Suprapubic skin (tissue), 4 donors: ENCODE results near the gene GPC4. TPM values are rescaled to one million over a fixed set of nuclear protein-coding genes. Genes with fewer than 3 reads are reported as not detected.

Experiments
- DNase-seq, 2 donors: peaks; one replicate each; pipeline ENCODE4 v3.0.0-alpha.2; 2019; ENCODE audit warnings: low spot score in 2 of 2
- H3K27ac ChIP-seq: fragments of 200-600 bp; sonication (generic); one replicate; pipeline ENCODE4 v1.5.1; 2019
- H3K27me3 ChIP-seq: fragments of 200-600 bp; sonication (generic); one replicate; pipeline ENCODE4 v1.5.1; 2019
- H3K36me3 ChIP-seq: fragments of 200-600 bp; sonication (generic); one replicate; pipeline ENCODE4 v1.5.1; 2019
- H3K4me1 ChIP-seq: fragments of 200-600 bp; sonication (generic); one replicate; pipeline ENCODE4 v1.5.1; 2019
- H3K4me3 ChIP-seq: fragments of 200-600 bp; sonication (generic); one replicate; pipeline ENCODE4 v1.5.1; 2019; ENCODE audit warnings: mild to moderate bottlenecking
- H3K9me3 ChIP-seq: fragments of 200-600 bp; sonication (generic); one replicate; pipeline ENCODE4 v1.5.1; 2019
- CTCF ChIP-seq, 2 donors: fragments of 200-600 bp in 1 of 2; fragments of 450-650 bp in 1 of 2; sonication (generic) in 1 of 2; IDR thresholded peaks; one replicate each; pipeline ENCODE4 v1.5.1; 2016 to 2019; ENCODE audit warnings: antibody characterized with exemption in 2 of 2, mild to moderate bottlenecking in 1 of 2, moderate library complexity in 1 of 2
- EP300 ChIP-seq: sonication (generic); formaldehyde crosslinking; IDR thresholded peaks from one replicate; pipeline ENCODE4 v1.6.1; 2017; ENCODE audit warnings: antibody characterized with exemption
- POLR2A ChIP-seq, 2 donors: fragments of 450-650 bp; IDR thresholded peaks; one replicate each; pipeline ENCODE4 v1.6.1; 2017; ENCODE audit warnings: antibody characterized with exemption in 2 of 2, mild to moderate bottlenecking in 2 of 2, moderate library complexity in 2 of 2
- POLR2AphosphoS5 ChIP-seq, 3 donors: sonication (generic); formaldehyde crosslinking; IDR thresholded peaks; one replicate each; pipeline ENCODE4 v1.6.1; 2017; ENCODE audit warnings: antibody characterized with exemption in 3 of 3
- WGBS: methylation state at CpG from one replicate; pipeline ENCODE4 v1.1.5; 2018; 5-methylcytosine and 5-hydroxymethylcytosine counted together
- total RNA-seq, 4 donors: library from RNA; depleted of rRNA; stranded (reverse); fragments of >200 nt; gene quantifications; one replicate each; pipeline ENCODE4 v1.1.0, GENCODE V29; 2016

GPC4 gene
- total RNA-seq, 4 donors from 2014 or later = 2.3 to 4.1 (median 3.1) TPM

- no peak for TF ChIP-seq POLR2A (IDR thresholded peaks at IDR 0.05)
- TF ChIP-seq EP300 = no peak
- TF ChIP-seq CTCF (IDR thresholded peaks at IDR 0.05) = no peak
- no peak for TF ChIP-seq POLR2AphosphoS5 (IDR thresholded peaks at IDR 0.05)
- no peak overlapping the region for H3K4me3 ChIP-seq
- H3K9me3 ChIP-seq = no peaks in the 10 kb centered on the region
- H3K27ac ChIP-seq = no peak overlapping the region
- no peaks in the 10 kb centered on the region for H3K27me3 ChIP-seq
- 70% methylated on average over 2 of the region's 2 CpGs for WGBS
- H3K36me3 ChIP-seq = no peaks in the 10 kb centered on the region
- peaks cover 3% of the 10 kb centered on the region for H3K4me1 ChIP-seq
- no peak for DNase-seq
These were observed 41.8 kb downstream of the GPC4 start for GRCh38 chrX:133373386-133374079.

- Histone ChIP-seq H3K9me3 (no peaks in the 10 kb centered on the region), H3K27me3 (no peaks in the 10 kb centered on the region), H3K4me1 (no peaks in the 10 kb centered on the region), H3K27ac (no peak overlapping the region), H3K4me3 (no peak overlapping the region), H3K36me3 (no peaks in the 10 kb centered on the region)
- DNase-seq = no peak
- 85% methylated on average over 3 of the region's 3 CpGs for WGBS
- no peak for TF ChIP-seq EP300
- TF ChIP-seq POLR2AphosphoS5 (IDR thresholded peaks at IDR 0.05) = no peak
- no peak for TF ChIP-seq CTCF (IDR thresholded peaks at IDR 0.05)
- no peak for TF ChIP-seq POLR2A (IDR thresholded peaks at IDR 0.05)
These were observed 44.5 kb downstream of the GPC4 start for GRCh38 chrX:133370696-133371275.

- WGBS = 75% methylated on average over 2 of the region's 2 CpGs
- H3K9me3 ChIP-seq = no peaks in the 10 kb centered on the region
- no peak for TF ChIP-seq POLR2A (IDR thresholded peaks at IDR 0.05)
These were observed 46.2 kb downstream of the GPC4 start for GRCh38 chrX:133369065-133369464.

GRCh38 chrX:133366735-133367134, 48.6 kb downstream of the GPC4 start:
- no peak for DNase-seq
- Histone ChIP-seq H3K27me3 (no peaks in the 10 kb centered on the region), H3K27ac (no peak overlapping the region), H3K4me3 (no peak overlapping the region), H3K36me3 (no peaks in the 10 kb centered on the region), H3K9me3 (no peaks in the 10 kb centered on the region), H3K4me1 (no peaks in the 10 kb centered on the region)
- TF ChIP-seq EP300 = no peak
- TF ChIP-seq CTCF (IDR thresholded peaks at IDR 0.05) = no peak
- TF ChIP-seq POLR2AphosphoS5 (IDR thresholded peaks at IDR 0.05) = no peak
- TF ChIP-seq POLR2A (IDR thresholded peaks at IDR 0.05) = no peak

More at GRCh38 chrX:133369065-133369464, 46.2 kb downstream of the GPC4 start:
- no peaks in the 10 kb centered on the region for H3K36me3 ChIP-seq
- H3K27ac ChIP-seq = no peak overlapping the region
- no peak overlapping the region for H3K4me3 ChIP-seq
- no peaks in the 10 kb centered on the region for H3K27me3 ChIP-seq
- H3K4me1 ChIP-seq = no peaks in the 10 kb centered on the region
- DNase-seq = no peak

GRCh38 chrX:133365871-133366611, 49.2 kb downstream of the GPC4 start:
- H3K36me3 ChIP-seq = no peaks in the 10 kb centered on the region
- no peaks in the 10 kb centered on the region for H3K27me3 ChIP-seq
- H3K4me3 ChIP-seq = no peak overlapping the region
- no peaks in the 10 kb centered on the region for H3K9me3 ChIP-seq
- 19% methylated on average over 1 of the region's 1 CpG for WGBS
- no peaks in the 10 kb centered on the region for H3K4me1 ChIP-seq
- TF ChIP-seq EP300 (no peak), CTCF (IDR thresholded peaks at IDR 0.05) (no peak), POLR2A (IDR thresholded peaks at IDR 0.05) (no peak), POLR2AphosphoS5 (IDR thresholded peaks at IDR 0.05) (no peak)
- DNase-seq = no peak
- no peak overlapping the region for H3K27ac ChIP-seq
